ENCODE data around the gene SERPINA5. TPM values are rescaled to one million over a fixed set of nuclear protein-coding genes. Genes with fewer than 3 reads are reported as not detected.

Gene SERPINA5
- total and polyA plus RNA-seq, 2 of the 13 experiments (the other 11 are each of a cell fraction or from before 2014, with no cell fraction given): 449 to 498 TPM

DNA sequence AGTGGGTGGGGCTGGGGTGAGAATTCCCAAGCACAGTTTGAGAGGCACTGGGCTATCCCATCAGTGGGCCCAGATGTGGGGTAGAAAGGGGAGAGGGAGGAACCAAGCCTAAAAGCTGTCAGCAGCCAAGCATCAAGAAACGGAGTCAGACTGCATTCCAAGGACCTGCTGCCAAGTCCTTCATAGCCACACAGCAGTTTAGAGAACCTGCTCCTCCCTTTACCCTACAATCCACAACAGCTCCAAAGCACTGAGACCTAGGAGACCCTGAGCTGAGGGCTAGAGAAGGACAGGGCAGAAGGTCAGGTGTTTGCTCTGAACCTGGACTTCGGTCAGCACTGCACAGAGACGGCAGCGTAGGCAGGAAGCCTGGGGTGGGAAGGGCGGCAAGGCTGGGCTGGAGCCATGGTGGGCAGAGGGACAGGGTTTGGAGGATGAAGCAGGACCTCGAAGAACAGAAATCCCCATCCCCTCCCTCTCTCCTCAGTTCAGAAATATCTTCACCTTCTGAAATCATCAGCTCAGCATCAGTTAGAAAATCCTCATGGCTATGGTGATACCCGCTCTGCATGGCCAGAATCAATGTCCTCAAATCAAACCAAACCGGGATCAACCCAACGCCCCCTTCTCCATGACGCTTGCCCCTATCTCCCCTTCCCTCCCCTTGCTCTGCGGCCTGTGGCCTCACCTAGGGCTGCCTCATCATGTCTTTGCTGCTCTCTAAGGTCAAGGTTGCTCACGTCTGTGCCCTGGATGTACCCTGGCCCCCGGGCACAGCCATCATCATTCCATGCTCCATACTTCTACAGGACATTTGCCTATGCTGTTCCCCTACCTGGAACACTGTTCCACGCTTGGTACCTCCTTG lies 32.9 kb upstream of the SERPINA5 start (continued):
- TF ChIP-seq EP300 (IDR thresholded peaks at IDR 0.05; ENCODE audit: low read depth in 2 of 2, low read length in 2 of 2) (0 out of 4 replicates have a peak, but pooled peaks of 1 of the 2 experiments have one; percentile 31), EP300 (CRISPR knock-in tag; IDR thresholded peaks at IDR 0.05; ENCODE audit: borderline replicate concordance) (0 out of 2 replicates have a peak, but pooled peaks have one; percentile 25), ZNF274 (CRISPR knock-in tag; IDR thresholded peaks at IDR 0.05) (0 out of 2 replicates have a peak, but pooled peaks have one; percentile 34), KLF16 (CRISPR knock-in tag; IDR thresholded peaks at IDR 0.05) (no peak), SMAD9 (CRISPR knock-in tag; IDR thresholded peaks at IDR 0.05) (no peak), ZMAT3 (CRISPR knock-in tag; conservative IDR thresholded peaks at IDR 0.05) (0 out of 2 replicates have a peak, but pooled peaks have one; percentile 46), MED1 (CRISPR knock-in tag; IDR thresholded peaks at IDR 0.05) (peak; percentile 82), NAIF1 (CRISPR knock-in tag; IDR thresholded peaks at IDR 0.05; ENCODE audit: borderline replicate concordance) (no peak), TBP (CRISPR knock-in tag; IDR thresholded peaks at IDR 0.05) (no peak), ATF7-NPFF (CRISPR knock-in tag; IDR thresholded peaks at IDR 0.05; ENCODE audit: low read depth) (0 out of 2 replicates have a peak, but pooled peaks have one; percentile 10), ZNF549 (CRISPR knock-in tag; IDR thresholded peaks at IDR 0.05) (peak; percentile 97), ZNF569 (CRISPR knock-in tag; IDR thresholded peaks at IDR 0.05; ENCODE audit: borderline replicate concordance) (no peak), XRCC5 (optimal IDR thresholded peaks at IDR 0.05; ENCODE audit: low read length) (peak; percentile 57), ZNF879 (CRISPR knock-in tag; IDR thresholded peaks at IDR 0.05) (no peak), SMARCE1 (IDR thresholded peaks at IDR 0.05; ENCODE audit: borderline replicate concordance) (no peak), IKZF1 (IDR thresholded peaks at IDR 0.05) (no peak), ASH2L (IDR thresholded peaks at IDR 0.05; ENCODE audit: insufficient read length, low read depth, low read length) (peak; percentile 20), ZMYM4 (CRISPR knock-in tag; IDR thresholded peaks at IDR 0.05) (peak; percentile 61), SMAD3 (CRISPR knock-in tag; IDR thresholded peaks at IDR 0.05) (no peak)
- TF ChIP-seq, protein P1, sequence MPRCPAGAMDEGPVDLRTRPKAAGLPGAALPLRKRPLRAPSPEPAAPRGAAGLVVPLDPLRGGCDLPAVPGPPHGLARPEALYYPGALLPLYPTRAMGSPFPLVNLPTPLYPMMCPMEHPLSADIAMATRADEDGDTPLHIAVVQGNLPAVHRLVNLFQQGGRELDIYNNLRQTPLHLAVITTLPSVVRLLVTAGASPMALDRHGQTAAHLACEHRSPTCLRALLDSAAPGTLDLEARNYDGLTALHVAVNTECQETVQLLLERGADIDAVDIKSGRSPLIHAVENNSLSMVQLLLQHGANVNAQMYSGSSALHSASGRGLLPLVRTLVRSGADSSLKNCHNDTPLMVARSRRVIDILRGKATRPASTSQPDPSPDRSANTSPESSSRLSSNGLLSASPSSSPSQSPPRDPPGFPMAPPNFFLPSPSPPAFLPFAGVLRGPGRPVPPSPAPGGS (CRISPR knock-in tag; IDR thresholded peaks at IDR 0.05): peak; percentile 43; the same call in 1 of the 2 replicates
- TF ChIP-seq, protein P2, sequence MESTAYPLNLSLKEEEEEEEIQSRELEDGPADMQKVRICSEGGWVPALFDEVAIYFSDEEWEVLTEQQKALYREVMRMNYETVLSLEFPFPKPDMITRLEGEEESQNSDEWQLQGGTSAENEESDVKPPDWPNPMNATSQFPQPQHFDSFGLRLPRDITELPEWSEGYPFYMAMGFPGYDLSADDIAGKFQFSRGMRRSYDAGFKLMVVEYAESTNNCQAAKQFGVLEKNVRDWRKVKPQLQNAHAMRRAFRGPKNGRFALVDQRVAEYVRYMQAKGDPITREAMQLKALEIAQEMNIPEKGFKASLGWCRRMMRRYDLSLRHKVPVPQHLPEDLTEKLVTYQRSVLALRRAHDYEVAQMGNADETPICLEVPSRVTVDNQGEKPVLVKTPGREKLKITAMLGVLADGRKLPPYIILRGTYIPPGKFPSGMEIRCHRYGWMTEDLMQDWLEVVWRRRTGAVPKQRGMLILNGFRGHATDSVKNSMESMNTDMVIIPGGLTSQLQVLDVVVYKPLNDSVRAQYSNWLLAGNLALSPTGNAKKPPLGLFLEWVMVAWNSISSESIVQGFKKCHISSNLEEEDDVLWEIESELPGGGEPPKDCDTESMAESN (CRISPR knock-in tag; conservative IDR thresholded peaks at IDR 0.05): no peak
- TF ChIP-seq, protein P3, sequence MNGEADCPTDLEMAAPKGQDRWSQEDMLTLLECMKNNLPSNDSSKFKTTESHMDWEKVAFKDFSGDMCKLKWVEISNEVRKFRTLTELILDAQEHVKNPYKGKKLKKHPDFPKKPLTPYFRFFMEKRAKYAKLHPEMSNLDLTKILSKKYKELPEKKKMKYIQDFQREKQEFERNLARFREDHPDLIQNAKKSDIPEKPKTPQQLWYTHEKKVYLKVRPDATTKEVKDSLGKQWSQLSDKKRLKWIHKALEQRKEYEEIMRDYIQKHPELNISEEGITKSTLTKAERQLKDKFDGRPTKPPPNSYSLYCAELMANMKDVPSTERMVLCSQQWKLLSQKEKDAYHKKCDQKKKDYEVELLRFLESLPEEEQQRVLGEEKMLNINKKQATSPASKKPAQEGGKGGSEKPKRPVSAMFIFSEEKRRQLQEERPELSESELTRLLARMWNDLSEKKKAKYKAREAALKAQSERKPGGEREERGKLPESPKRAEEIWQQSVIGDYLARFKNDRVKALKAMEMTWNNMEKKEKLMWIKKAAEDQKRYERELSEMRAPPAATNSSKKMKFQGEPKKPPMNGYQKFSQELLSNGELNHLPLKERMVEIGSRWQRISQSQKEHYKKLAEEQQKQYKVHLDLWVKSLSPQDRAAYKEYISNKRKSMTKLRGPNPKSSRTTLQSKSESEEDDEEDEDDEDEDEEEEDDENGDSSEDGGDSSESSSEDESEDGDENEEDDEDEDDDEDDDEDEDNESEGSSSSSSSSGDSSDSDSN (CRISPR knock-in tag; IDR thresholded peaks at IDR 0.05): peak; percentile 66
